GM18909 (cell line): ENCODE measurements around the gene SCAPER.
"Not testable (repeated sequence)": the region's sequence is repeated elsewhere in the genome, so short reads cannot be mapped to it uniquely, and the experiment has no call there.

Experiments
- ATAC-seq: cut with Tn5 transposase; IDR thresholded peaks from one replicate; pipeline ENCODE4 v1.9.1; 2021; ENCODE audit warnings: mild to moderate bottlenecking; ENCODE audit not compliant: unreplicated experiment, poor library complexity

The SCAPER gene

GRCh38 chr15:76687592-76687991 lies 217.5 kb downstream of the SCAPER start:
- not testable (repeated sequence) for ATAC-seq

GRCh38 chr15:76684002-76684401 lies 221.1 kb downstream of the SCAPER start:
- no peak for ATAC-seq

DNA sequence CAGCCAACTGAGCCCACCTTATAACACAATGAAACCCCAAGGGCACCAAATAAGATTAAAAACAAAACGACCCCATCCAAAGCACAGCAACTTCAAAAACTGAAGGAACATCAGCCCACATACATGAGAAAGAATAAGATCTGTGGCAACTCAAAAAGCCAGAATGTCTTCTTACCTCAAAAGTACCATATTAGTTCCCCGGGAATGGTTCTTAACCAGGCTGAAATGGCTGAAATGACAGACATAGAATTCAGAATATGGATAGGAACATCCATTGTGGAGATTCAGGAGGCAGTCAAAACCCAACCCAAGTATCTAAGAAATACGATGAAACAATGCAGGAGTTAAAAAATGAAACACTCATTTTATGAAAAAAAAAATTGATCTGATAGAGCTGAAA lies 222.3 kb downstream of the SCAPER start:
- ATAC-seq: no peak

DNA sequence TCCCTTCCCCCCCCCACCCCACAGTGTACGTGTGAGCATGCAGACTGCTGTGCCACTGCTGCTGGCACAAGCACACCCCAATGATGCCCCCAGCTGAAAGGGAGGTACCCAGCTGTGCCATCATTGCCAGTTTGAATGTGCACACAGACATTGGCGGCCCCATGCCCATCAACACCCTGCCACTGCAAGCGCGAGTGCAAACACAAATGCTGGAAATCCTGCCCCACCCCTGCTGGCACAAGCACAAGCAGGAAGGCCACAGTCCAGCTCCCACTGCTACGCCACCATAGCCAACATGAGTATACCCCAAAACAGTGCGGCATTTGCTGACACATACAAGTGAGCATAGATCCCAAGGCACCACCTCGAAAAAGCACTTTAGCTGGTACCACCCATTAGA lies 222.9 kb downstream of the SCAPER start:
- ATAC-seq: no peak

GRCh38 chr15:76678766-76679165 lies 226.4 kb downstream of the SCAPER start:
- no peak for ATAC-seq

GRCh38 chr15:76674883-76675282 lies 230.3 kb downstream of the SCAPER start:
- no peak for ATAC-seq

- ATAC-seq: no peak
Measured at GRCh38 chr15:76669521-76670207, 235.5 kb downstream of the SCAPER start.

DNA sequence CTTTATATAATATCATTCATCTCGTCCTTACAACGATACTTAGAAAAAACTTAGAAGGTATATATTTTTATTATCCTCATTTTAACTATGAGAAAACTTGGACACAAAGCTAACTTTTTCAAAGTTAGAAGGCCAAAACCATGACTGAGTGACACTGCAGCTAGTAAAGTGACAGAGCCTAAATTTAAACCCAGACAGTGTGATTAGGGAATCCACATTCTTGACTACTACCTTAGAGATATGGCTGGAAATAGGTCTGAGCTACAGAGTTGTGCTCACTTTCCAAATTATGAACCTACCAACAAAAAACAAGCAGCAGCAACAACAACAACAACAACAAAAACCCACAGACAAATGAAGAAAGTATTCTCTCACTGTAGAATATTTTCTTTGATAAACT lies 236.2 kb downstream of the SCAPER start:
- no peak for ATAC-seq

GRCh38 chr15:76667943-76668715 lies 237.0 kb downstream of the SCAPER start:
- ATAC-seq: no peak

- no peak for ATAC-seq
Measured at GRCh38 chr15:76664895-76665294, 240.2 kb downstream of the SCAPER start.

- no peak for ATAC-seq
Measured at GRCh38 chr15:76664411-76664810, 240.7 kb downstream of the SCAPER start.

GRCh38 chr15:76663529-76663928 lies 241.6 kb downstream of the SCAPER start:
- no peak for ATAC-seq

DNA sequence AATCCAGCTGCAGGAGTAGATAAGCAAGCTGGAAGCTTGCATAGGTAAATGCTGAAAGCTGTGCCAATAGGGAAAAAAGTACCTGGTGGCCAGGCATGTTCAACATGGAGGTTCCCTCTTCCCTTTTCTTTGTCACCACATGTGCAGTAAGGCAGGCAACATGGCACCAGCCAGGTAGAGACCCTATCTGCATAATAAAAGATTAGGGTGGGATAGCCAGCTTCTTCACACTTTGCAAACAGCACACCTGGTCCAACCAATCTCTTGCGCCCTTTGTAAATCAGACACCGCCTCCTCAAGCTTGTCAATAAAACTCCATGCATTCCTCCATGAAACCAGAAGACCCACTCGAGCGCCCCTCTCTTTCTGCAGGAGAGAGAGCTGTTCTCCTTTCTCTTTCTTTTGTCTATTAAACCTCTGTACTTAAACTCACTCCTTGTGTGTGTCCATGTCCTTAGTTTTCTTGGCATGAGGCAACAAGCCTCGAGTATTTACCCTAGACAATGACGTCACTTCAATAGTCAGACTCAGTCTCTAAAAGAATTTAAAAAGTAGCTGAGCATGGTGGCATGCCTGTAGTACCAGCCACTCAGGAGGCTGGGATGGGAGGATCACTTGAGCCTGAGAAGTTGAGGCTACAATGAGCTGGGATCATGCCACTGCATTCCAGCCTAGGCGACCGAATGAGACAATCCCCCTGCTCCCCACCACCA lies 256.3 kb downstream of the SCAPER start:
- ATAC-seq: no peak

GRCh38 chr15:76647612-76648011 lies 257.5 kb downstream of the SCAPER start:
- ATAC-seq: no peak

- no peak for ATAC-seq
Measured at GRCh38 chr15:76644646-76645045, 260.5 kb downstream of the SCAPER start.

DNA sequence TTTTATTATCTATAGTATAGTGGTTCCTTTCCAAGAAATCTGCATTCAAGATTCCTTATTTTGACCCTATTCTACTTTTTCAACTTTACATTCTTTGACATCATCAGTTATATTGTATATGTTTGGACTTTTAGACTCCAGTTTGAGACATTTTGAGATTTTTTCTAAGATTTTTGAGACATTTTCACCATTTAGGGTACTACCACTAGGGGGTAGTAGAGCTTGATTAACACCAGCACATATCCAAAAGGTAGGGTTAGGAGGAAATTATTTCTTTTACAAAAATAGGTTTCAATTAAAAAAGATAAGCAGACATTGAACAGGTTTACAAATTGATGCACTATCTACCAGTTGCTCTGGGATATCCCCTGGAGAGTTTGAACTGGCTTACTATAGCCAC lies 262.5 kb downstream of the SCAPER start:
- ATAC-seq: no peak

DNA sequence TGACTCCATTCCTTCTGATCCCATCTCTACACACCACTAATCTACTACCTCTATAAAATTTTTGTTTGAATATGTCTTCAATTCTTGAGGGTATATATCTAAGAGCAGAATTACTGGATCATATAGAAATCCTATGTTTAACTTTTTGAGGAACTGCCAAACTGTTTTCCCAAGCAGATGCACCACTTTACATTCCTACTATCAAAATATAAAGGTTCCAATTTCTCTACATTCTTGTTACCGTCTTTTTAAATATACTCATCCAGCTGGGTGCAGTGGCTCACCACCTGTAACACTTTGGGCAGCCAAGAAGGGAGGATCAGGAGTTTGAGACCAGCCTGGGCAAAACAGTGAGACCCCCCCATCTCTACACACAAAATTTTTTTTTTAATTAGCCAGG lies 268.0 kb downstream of the SCAPER start:
- ATAC-seq: no peak

- ATAC-seq: no peak
Measured at GRCh38 chr15:76636059-76636458, 269.1 kb downstream of the SCAPER start.

DNA sequence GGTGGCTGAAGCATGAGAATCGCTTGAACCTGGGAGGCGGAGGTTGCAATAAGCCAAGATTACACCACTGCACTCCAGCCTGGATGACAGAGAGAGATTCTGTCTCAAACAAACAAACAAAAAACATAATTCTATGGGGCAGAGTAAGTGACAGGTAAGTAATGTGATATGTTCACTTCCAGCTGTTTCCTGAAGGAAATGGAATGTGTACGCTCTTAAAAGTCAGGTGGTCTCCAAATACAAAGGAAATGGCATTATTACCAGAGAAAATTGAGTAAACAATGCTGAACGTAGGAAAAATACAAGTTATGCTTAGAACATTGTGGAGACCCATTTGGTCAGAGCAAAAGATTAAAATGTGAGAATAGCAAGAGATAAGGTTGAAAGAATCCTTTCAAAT lies 278.5 kb downstream of the SCAPER start:
- ATAC-seq: no peak

DNA sequence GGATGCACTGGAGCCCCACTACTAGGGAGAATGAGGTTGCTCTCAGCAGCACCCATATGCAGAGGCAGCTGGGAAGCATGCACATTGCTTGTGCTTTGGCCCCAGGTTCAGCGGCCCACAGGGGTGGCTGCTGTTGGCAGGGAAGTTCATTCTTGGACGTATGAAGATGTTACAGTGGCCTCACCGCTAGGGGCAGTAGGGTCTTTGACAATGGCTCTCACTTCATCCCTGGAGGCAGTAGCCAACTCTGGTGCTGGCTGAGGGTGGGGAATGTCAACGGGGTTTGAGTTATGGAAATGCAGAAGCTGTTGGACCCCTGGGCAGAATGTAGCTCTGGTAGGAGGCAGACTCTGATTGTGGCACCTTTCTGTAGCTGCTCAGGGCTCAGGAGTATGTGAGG lies 279.9 kb downstream of the SCAPER start:
- ATAC-seq: no peak

DNA sequence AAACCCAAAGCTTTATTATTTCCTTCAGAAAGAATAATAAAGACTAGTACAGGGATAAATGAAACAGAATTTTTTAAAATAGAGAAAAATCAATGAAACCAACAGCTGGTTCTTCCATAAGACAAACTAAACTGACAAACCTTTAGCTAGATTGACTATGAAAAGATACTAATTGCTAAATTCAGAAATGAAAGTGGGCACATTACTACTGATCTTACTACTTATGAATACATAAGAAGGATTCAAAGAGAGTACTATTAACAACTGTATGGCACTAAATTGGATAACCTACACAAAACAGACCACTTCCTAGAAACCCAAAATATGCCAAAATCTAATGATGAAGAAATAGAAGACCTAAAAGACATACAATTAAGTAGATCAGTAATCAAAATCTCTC lies 290.4 kb downstream of the SCAPER start:
- ATAC-seq: no peak
